ENCODE results near the gene SLC38A10. TPM values are rescaled to one million over a fixed set of nuclear protein-coding genes. Genes with fewer than 3 reads are reported as not detected.

Gene SLC38A10
- polyA plus RNA-seq, 1 donor (not counting 4 experiments of a cell fraction or from before 2014, with no cell fraction given) = 16.8 TPM

- Histone ChIP-seq H3K4me2 (ENCODE audit: control insufficient read depth, extremely low read depth, insufficient read depth, low read depth, low read length) (no peak overlapping the region), H3K4me1 (ENCODE audit: control insufficient read depth, extremely low read depth, insufficient read depth, low read length) (no peaks in the 10 kb centered on the region), H4K20me1 (ENCODE audit: control insufficient read depth, extremely low read depth, insufficient read depth, low read length) (no peaks in the 10 kb centered on the region), H3K9me1 (ENCODE audit: control insufficient read depth, extremely low read depth, insufficient read depth, low read length) (no peaks in the 10 kb centered on the region), H2AFZ (ENCODE audit: control insufficient read depth, low read length) (no peak overlapping the region), H3K9ac (ENCODE audit: control insufficient read depth, extremely low read depth, insufficient read depth, low read length) (no peak overlapping the region), H3K79me2 (ENCODE audit: control insufficient read depth, insufficient read depth, low read length) (no peaks in the 10 kb centered on the region), H3K9me3 (ENCODE audit: control insufficient read depth, low read depth, low read length) (no peaks in the 10 kb centered on the region), H3K27ac (ENCODE audit: control insufficient read depth, insufficient read depth, low read length) (no peak overlapping the region), H3K36me3 (ENCODE audit: control insufficient read depth in 2 of 2, extremely low read depth in 1 of 2, insufficient read depth in 2 of 2, low read length in 2 of 2) (peaks cover 15 to 31% of the 10 kb centered on the region in 2 experiments), H3K4me3 (ENCODE audit: control insufficient read depth in 2 of 3, extremely low read depth in 1 of 3, insufficient read depth in 2 of 3, low read depth in 1 of 3, low read length in 3 of 3) (no peak overlapping the region), H3K27me3 (ENCODE audit: control insufficient read depth, extremely low read depth, insufficient read depth, low read length) (no peaks in the 10 kb centered on the region)
- dilution Hi-C loops (cut with MboI; ENCODE audit: extremely low pct_ligation_motif_present, low sequenced_read_pairs) = no loop called here
- TF ChIP-seq CTCF (optimal IDR thresholded peaks at IDR 0.05 in 1 of 3, IDR thresholded peaks at IDR 0.05 in 1 of 3, conservative IDR thresholded peaks at IDR 0.05 in 1 of 3; ENCODE audit: extremely low read depth in 1 of 3, insufficient read depth in 2 of 3, low read length in 3 of 3) = no peak
- TF ChIP-seq EZH2 (IDR thresholded peaks at IDR 0.05; ENCODE audit: low read length) = no peak
- DNase-seq (ENCODE audit: low read depth, low spot score) = no peak
- no peak for FAIRE-seq
Observed at GRCh38 chr17:81277946-81278693, 17.0 kb downstream of the SLC38A10 start.

DNA sequence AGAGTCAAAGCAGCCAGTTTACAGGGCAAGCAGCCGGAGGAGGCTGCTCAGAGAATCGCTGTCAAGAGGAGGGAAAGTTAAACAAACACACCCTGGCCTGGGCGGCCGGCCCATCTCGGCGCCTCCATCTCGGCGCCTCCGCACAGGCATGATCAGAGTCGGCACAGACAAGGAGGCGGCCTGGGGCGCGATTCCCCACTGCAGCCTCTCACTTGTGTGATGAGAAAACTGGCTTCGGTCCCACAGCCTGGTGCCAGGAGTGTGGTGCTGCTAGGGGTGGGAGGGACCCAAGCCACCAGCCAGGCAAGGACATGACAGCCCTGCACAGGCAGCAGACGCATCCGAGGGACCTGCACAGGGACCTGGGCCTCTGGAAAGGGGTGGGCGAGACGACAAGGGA is 17.7 kb downstream of the SLC38A10 start:
- Histone ChIP-seq H3K4me2 (ENCODE audit: control insufficient read depth, extremely low read depth, insufficient read depth, low read depth, low read length) (no peak overlapping the region), H2AFZ (ENCODE audit: control insufficient read depth, low read length) (no peak overlapping the region), H3K4me3 (ENCODE audit: control insufficient read depth in 2 of 3, extremely low read depth in 1 of 3, insufficient read depth in 2 of 3, low read depth in 1 of 3, low read length in 3 of 3) (no peak overlapping the region), H3K9me1 (ENCODE audit: control insufficient read depth, extremely low read depth, insufficient read depth, low read length) (no peaks in the 10 kb centered on the region), H3K9ac (ENCODE audit: control insufficient read depth, extremely low read depth, insufficient read depth, low read length) (no peak overlapping the region), H3K27me3 (ENCODE audit: control insufficient read depth, extremely low read depth, insufficient read depth, low read length) (no peaks in the 10 kb centered on the region), H3K27ac (ENCODE audit: control insufficient read depth, insufficient read depth, low read length) (no peak overlapping the region), H3K36me3 (ENCODE audit: control insufficient read depth in 2 of 2, extremely low read depth in 1 of 2, insufficient read depth in 2 of 2, low read length in 2 of 2) (peaks cover 20 to 36% of the 10 kb centered on the region in 2 experiments), H3K9me3 (ENCODE audit: control insufficient read depth, low read depth, low read length) (no peaks in the 10 kb centered on the region), H3K79me2 (ENCODE audit: control insufficient read depth, insufficient read depth, low read length) (no peaks in the 10 kb centered on the region), H3K4me1 (ENCODE audit: control insufficient read depth, extremely low read depth, insufficient read depth, low read length) (no peaks in the 10 kb centered on the region), H4K20me1 (ENCODE audit: control insufficient read depth, extremely low read depth, insufficient read depth, low read length) (no peaks in the 10 kb centered on the region)
- dilution Hi-C loops (cut with MboI; ENCODE audit: extremely low pct_ligation_motif_present, low sequenced_read_pairs) = no loop called here
- FAIRE-seq = no peak
- no peak for DNase-seq (ENCODE audit: low read depth, low spot score)
- TF ChIP-seq CTCF (optimal IDR thresholded peaks at IDR 0.05 in 1 of 3, IDR thresholded peaks at IDR 0.05 in 1 of 3, conservative IDR thresholded peaks at IDR 0.05 in 1 of 3; ENCODE audit: extremely low read depth in 1 of 3, insufficient read depth in 2 of 3, low read length in 3 of 3) = no peak
- no peak for TF ChIP-seq EZH2 (IDR thresholded peaks at IDR 0.05; ENCODE audit: low read length)
